ENCODE measurements around the gene NMT1.

Gene NMT1

DNA sequence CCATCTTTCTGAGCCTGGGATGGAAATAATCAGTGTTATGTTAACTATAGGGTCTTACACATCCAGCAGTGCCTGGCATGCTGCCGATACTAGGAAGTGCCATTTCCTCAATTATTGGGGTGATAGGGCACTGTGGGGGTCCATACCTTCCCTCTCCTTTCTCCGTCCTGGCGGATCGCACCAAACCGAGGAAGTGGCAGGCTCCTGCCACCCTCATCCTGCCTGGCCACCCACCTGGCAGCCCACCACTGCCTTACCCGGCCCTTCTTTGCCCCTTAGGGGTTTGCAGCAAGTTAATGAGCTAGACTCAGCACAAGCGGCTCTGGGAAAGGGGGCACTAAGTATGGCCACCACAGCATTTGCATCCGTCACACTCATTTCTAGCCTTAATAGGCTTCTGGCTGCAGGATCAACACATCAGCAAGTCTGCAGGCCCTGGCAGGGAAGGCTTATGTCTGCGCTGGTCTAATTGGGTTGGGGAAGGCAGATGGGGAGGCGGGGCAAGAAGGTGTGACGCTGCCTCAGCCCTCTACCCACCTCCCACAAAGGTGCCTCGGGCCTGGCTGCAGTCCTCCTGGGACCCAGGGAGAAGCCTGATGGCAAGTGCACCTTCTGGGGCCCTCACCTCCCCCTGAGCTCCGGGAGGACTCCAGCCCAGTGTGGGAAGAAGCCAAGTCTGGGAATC, 38.3 kb upstream of the NMT1 start:
- Histone ChIP-seq H3K9me3 (ENCODE audit: control insufficient read depth in 1 of 2, low read length in 2 of 2) (no peaks in the 10 kb centered on the region), H3K4me1 (ENCODE audit: control insufficient read depth in 1 of 2, insufficient read depth in 2 of 2, low read length in 2 of 2) (peaks cover 16 to 42% of the 10 kb centered on the region in 2 donors), H3K4me3 (ENCODE audit: low read depth in 1 of 2, low read length in 2 of 2) (no peak overlapping the region), H3K27me3 (ENCODE audit: low read depth, low read length) (peaks cover 3% of the 10 kb centered on the region), H3K36me3 (ENCODE audit: control insufficient read depth in 1 of 2, insufficient read depth in 2 of 2, low read length in 2 of 2) (peaks cover 0 to 18% of the 10 kb centered on the region in 2 donors), H3K27ac (ENCODE audit: low read length) (no peak overlapping the region)

DNA sequence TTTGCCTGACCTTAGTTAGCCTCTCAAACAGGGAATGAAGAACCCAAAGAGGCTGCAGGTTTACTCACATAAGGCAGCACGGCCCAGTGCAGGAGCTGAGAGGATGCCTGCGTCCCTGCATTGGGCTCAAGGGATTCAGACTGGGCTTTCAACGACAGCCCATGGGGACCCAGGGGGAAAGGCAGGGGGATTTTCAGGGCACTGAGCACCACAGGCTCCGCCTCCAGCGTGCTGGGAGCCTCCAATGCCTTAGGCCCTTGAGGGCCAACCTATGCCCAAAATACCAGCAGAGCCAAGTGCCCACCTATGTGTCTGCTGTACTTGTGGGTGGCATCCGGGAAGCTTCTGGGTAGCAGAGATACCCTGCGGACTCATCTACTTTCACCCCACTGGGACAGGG, 32.0 kb upstream of the NMT1 start:
- H3K27me3 ChIP-seq (ENCODE audit: low read depth, low read length), result no peaks in the 10 kb centered on the region
- H3K9me3 ChIP-seq (ENCODE audit: control insufficient read depth in 1 of 2, low read length in 2 of 2), result no peaks in the 10 kb centered on the region
- no peaks in the 10 kb centered on the region for H3K4me1 ChIP-seq (ENCODE audit: control insufficient read depth in 1 of 2, insufficient read depth in 2 of 2, low read length in 2 of 2)
- H3K27ac ChIP-seq (ENCODE audit: low read length), result no peak overlapping the region
- H3K4me3 ChIP-seq (ENCODE audit: low read depth in 1 of 2, low read length in 2 of 2), result no peak overlapping the region
- peaks cover 12 to 64% of the 10 kb centered on the region in 2 donors for H3K36me3 ChIP-seq (ENCODE audit: control insufficient read depth in 1 of 2, insufficient read depth in 2 of 2, low read length in 2 of 2)

DNA sequence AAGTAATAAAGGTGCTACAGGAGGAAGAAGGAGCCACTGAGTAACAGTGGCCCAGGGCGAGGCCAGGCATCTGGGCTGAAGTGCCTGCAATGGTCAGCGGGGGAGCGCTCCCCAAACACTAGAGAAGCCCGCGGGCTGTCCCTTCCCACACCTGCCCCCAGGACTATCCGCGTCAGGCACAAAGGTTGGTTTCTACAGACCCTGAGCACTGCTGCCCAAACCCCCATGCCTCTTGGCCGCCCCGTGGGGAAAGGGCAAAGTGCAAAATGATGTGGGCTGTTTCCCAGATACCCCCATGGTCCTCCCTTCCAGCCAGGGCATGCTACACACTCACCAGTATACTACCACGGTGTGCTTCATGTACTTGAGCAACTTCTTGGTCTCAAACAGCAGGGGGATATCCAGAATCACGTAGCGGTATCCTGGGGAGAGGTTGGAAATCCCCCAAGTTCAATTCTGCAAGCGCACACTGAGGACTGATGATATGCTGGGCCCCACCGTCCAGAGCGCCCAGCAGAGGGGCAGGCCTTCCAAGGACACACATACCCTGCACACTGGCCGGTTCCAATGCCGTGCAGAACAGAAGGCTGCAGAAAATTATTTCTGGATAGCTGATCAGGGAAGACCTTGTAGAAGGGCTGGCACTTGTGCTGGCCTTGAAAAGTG, 31.2 kb upstream of the NMT1 start:
- Histone ChIP-seq H3K4me1 (ENCODE audit: control insufficient read depth in 1 of 2, insufficient read depth in 2 of 2, low read length in 2 of 2) (no peaks in the 10 kb centered on the region), H3K27me3 (ENCODE audit: low read depth, low read length) (no peaks in the 10 kb centered on the region), H3K9me3 (ENCODE audit: control insufficient read depth in 1 of 2, low read length in 2 of 2) (no peaks in the 10 kb centered on the region), H3K36me3 (ENCODE audit: control insufficient read depth in 1 of 2, insufficient read depth in 2 of 2, low read length in 2 of 2) (peaks cover 15 to 64% of the 10 kb centered on the region in 2 donors), H3K4me3 (ENCODE audit: low read depth in 1 of 2, low read length in 2 of 2) (no peak overlapping the region), H3K27ac (ENCODE audit: low read length) (no peak overlapping the region)

DNA sequence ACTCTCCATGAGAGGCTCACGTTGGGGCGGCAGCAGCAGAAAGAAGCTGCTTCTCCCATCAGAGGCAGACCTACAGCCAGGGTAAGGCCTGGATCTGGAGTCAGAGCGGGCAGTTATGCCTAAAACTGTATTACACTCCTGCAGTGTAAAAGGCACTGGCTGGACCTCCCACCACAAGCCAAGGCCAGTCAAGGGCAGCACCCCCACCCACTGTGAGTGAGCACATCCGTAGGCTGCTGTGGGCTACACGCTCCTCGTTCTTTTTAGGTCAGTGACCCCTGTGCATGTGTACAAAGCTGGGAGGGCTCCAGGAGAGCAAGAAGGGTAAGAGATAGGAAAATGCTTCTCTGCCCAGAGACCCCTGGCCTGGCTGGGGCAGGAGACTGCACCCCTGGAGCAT, 30.4 kb upstream of the NMT1 start:
- Histone ChIP-seq H3K36me3 (ENCODE audit: control insufficient read depth in 1 of 2, insufficient read depth in 2 of 2, low read length in 2 of 2) (peaks cover 15 to 65% of the 10 kb centered on the region in 2 donors), H3K27me3 (ENCODE audit: low read depth, low read length) (no peaks in the 10 kb centered on the region)

DNA sequence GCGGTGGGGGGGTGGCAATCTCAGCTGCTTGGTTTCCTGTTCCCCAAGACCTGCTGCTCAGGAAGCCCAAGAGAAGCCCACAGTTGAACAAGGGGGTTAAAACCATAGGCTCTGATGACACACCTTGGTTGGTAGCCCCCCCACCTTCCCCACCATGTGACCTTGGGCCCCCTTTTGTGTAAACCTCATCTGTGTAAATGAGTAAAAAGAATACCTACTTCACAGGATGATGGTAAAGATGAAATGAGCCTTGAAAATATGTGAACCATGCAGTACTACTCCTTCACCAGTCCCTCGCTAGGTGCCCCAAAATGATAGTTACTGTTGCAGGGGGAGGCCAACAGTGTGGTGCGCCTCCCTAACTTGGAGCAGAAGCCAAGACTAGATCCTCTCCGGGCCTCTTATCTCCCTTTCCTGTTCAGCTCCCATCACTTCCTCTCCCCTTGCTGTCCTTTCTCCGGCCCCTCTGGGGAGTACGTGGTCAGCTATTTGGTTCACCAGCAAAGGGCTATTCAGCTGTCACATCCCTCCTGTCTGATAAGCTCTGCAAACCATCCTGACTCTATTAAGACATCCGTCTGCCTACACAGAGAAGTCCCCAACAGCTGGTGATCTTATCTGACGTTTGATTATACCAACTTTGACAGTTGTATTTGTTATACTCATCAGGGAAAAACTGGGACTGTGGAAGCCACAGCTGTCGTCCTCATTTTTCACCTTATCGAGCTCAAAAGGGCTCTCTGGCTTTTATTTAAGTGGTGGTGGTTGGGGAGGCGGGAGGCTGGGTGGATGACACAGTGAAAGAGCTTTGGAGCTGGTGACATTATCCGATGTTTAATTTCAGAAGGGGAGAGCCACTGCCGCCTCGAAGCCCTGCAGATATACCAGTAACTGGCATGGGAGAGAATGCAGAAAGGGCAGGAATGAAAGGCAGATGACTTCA, 29.6 kb upstream of the NMT1 start:
- no peak overlapping the region for H3K4me3 ChIP-seq (ENCODE audit: low read depth in 1 of 2, low read length in 2 of 2)
- H3K36me3 ChIP-seq (ENCODE audit: control insufficient read depth in 1 of 2, insufficient read depth in 2 of 2, low read length in 2 of 2), result peaks cover 15 to 65% of the 10 kb centered on the region in 2 donors
- H3K4me1 ChIP-seq (ENCODE audit: control insufficient read depth in 1 of 2, insufficient read depth in 2 of 2, low read length in 2 of 2), result no peaks in the 10 kb centered on the region
- H3K27me3 ChIP-seq (ENCODE audit: low read depth, low read length), result no peaks in the 10 kb centered on the region
- no peak overlapping the region for H3K27ac ChIP-seq (ENCODE audit: low read length)
- no peaks in the 10 kb centered on the region for H3K9me3 ChIP-seq (ENCODE audit: control insufficient read depth in 1 of 2, low read length in 2 of 2)

More for the DNA sequence above, 30.4 kb upstream of the NMT1 start:
- H3K4me1 ChIP-seq (ENCODE audit: control insufficient read depth in 1 of 2, insufficient read depth in 2 of 2, low read length in 2 of 2), result no peaks in the 10 kb centered on the region
- no peaks in the 10 kb centered on the region for H3K9me3 ChIP-seq (ENCODE audit: control insufficient read depth in 1 of 2, low read length in 2 of 2)
- no peak overlapping the region for H3K4me3 ChIP-seq (ENCODE audit: low read depth in 1 of 2, low read length in 2 of 2)
- H3K27ac ChIP-seq (ENCODE audit: low read length), result no peak overlapping the region

DNA sequence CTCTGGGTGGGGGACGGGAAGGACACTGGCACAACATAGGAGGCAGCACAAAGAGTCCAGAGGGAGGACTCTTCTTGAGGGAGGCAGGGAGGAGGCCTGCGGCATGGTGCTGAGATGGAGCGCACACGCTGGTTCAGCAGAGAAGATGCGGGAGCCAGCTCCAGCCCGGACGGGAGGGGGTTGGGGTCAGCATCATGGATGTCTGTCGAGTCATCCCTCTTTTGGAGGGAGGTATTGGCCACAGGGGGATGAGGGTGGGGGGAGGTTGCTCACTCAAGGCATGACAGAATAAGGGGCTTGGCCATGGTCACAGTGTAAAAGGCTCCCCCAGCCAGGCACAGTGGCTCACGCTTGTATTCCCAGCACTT, 29.0 kb upstream of the NMT1 start:
- H3K4me1 ChIP-seq (ENCODE audit: control insufficient read depth in 1 of 2, insufficient read depth in 2 of 2, low read length in 2 of 2), result no peaks in the 10 kb centered on the region
- no peaks in the 10 kb centered on the region for H3K27me3 ChIP-seq (ENCODE audit: low read depth, low read length)
- peaks cover 15 to 63% of the 10 kb centered on the region in 2 donors for H3K36me3 ChIP-seq (ENCODE audit: control insufficient read depth in 1 of 2, insufficient read depth in 2 of 2, low read length in 2 of 2)
- H3K9me3 ChIP-seq (ENCODE audit: control insufficient read depth in 1 of 2, low read length in 2 of 2), result no peaks in the 10 kb centered on the region
- H3K27ac ChIP-seq (ENCODE audit: low read length), result no peak overlapping the region
- H3K4me3 ChIP-seq (ENCODE audit: low read depth in 1 of 2, low read length in 2 of 2), result no peak overlapping the region

DNA sequence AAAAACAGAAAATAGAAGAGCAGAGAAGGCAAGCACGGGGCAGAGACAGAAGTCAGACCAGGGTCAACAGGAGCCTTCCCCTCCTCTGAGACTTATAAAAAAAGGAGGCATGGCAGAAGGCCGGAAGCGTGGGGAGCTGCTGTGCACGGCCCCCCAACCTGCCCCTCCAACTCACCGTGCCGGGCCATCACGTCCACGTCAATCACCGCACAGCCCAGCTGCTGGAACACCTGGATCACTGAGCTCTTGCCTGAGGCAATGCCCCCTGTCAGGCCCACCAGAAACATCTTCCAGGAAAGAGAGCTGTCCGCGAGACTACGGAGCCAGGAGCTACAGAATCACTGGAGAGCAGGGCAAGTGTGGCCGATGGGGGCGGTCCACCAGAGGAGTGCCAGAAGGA, 26.5 kb upstream of the NMT1 start:
- Histone ChIP-seq H3K36me3 (ENCODE audit: control insufficient read depth in 1 of 2, insufficient read depth in 2 of 2, low read length in 2 of 2) (peaks cover 15 to 50% of the 10 kb centered on the region in 2 donors), H3K9me3 (ENCODE audit: control insufficient read depth in 1 of 2, low read length in 2 of 2) (no peaks in the 10 kb centered on the region), H3K27ac (ENCODE audit: low read length) (no peak overlapping the region), H3K4me1 (ENCODE audit: control insufficient read depth in 1 of 2, insufficient read depth in 2 of 2, low read length in 2 of 2) (peaks cover 3 to 12% of the 10 kb centered on the region in 2 donors), H3K4me3 (ENCODE audit: low read depth in 1 of 2, low read length in 2 of 2) (no peak overlapping the region), H3K27me3 (ENCODE audit: low read depth, low read length) (no peaks in the 10 kb centered on the region)

DNA sequence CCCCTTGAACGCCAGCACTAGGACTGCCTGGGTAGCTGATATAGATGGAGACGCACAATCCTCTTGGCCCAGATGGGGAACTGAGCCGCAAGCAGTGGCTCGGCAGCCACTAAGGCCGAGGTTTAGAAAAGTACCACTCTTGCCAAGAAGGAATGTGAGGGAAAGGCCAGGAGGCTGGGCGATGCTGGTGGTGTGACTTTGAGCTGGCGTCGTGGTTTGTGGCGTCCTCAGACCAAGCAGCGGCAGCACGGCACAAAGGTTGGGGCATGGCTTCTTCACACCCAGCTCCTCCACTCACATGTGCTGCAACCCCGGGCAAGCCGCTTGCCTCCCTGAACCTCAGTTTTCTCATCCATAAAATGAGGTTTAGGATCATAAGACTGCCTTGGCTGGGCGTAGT, 25.3 kb upstream of the NMT1 start:
- H3K4me1 ChIP-seq (ENCODE audit: control insufficient read depth in 1 of 2, insufficient read depth in 2 of 2, low read length in 2 of 2), result peaks cover 3 to 20% of the 10 kb centered on the region in 2 donors
- H3K4me3 ChIP-seq (ENCODE audit: low read depth in 1 of 2, low read length in 2 of 2), result no peak overlapping the region
- peaks cover 8 to 38% of the 10 kb centered on the region in 2 donors for H3K36me3 ChIP-seq (ENCODE audit: control insufficient read depth in 1 of 2, insufficient read depth in 2 of 2, low read length in 2 of 2)
- H3K27me3 ChIP-seq (ENCODE audit: low read depth, low read length), result no peaks in the 10 kb centered on the region
- no peak overlapping the region for H3K27ac ChIP-seq (ENCODE audit: low read length)
- no peaks in the 10 kb centered on the region for H3K9me3 ChIP-seq (ENCODE audit: control insufficient read depth in 1 of 2, low read length in 2 of 2)

DNA sequence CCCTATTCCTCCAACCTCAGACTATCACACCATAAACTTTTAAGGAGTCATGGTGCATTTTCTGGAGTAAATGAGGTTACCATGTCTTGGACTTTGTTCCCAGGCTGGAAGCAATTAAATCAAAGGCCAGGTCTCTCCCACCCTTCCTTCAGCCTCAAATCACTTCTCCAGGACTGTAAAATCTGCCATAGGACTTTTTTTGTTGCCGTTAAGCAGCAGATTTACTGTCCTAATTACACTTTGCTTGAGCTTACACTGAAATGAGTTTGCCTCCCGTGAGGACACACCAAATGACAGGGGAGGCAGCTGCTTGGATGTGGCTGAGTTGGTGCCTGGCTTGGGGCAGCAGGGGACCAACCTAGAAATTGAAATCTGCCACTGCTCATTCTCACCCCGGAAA, 24.4 kb upstream of the NMT1 start:
- no peak overlapping the region for H3K4me3 ChIP-seq (ENCODE audit: low read depth in 1 of 2, low read length in 2 of 2)
- H3K27me3 ChIP-seq (ENCODE audit: low read depth, low read length), result no peaks in the 10 kb centered on the region
- peaks cover 8 to 30% of the 10 kb centered on the region in 2 donors for H3K36me3 ChIP-seq (ENCODE audit: control insufficient read depth in 1 of 2, insufficient read depth in 2 of 2, low read length in 2 of 2)
- no peaks in the 10 kb centered on the region for H3K9me3 ChIP-seq (ENCODE audit: control insufficient read depth in 1 of 2, low read length in 2 of 2)
- peaks cover 3 to 23% of the 10 kb centered on the region in 2 donors for H3K4me1 ChIP-seq (ENCODE audit: control insufficient read depth in 1 of 2, insufficient read depth in 2 of 2, low read length in 2 of 2)
- H3K27ac ChIP-seq (ENCODE audit: low read length), result no peak overlapping the region

DNA sequence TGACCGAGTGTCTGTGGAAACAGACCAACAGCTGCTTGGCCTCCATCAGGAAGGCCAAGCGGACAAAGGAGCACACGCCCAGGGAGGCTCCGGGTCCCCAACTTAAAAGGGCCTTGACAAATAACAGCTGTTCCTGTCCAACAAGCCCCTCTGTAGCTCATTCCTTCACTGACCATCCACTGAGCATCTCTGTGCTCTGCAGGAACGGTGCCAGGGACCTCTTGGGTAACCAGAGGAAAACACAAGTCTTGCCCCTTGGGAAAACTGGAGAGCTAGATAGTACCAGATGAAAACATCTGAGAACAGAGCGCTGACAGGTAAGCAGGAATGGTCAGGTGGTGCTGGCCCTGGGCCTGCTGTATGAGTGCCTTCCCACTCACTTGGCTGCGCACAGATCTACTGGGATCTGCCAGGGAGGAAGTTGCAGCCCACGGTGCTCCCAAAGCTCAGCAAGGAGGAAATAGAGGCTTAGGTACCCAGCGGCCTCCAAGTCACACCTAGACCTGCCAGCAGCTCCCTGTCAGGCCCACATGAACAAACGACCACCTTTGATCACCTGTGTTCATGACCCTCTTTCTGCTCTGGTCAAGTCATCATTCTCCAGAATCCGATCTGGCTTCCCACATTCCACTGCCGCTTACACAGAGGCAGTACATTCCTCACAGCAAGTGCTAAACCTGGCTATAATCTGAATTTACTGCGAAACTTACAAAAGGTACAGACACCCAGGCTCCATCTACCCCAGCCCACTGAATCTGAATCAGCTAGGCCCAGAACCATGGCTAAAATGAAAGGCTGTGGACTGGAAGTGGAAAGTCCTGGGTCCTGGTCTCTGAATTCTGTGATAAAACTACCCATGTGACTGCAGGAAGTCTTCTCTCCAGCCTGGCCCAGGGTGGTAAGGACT, 22.1 kb upstream of the NMT1 start:
- H3K9me3 ChIP-seq (ENCODE audit: control insufficient read depth in 1 of 2, low read length in 2 of 2), result no peaks in the 10 kb centered on the region
- H3K36me3 ChIP-seq (ENCODE audit: control insufficient read depth in 1 of 2, insufficient read depth in 2 of 2, low read length in 2 of 2), result peaks cover 4 to 9% of the 10 kb centered on the region in 2 donors
- H3K27ac ChIP-seq (ENCODE audit: low read length), result no peak overlapping the region
- H3K4me3 ChIP-seq (ENCODE audit: low read depth in 1 of 2, low read length in 2 of 2), result no peak overlapping the region
- no peaks in the 10 kb centered on the region for H3K27me3 ChIP-seq (ENCODE audit: low read depth, low read length)
- peaks cover 3 to 30% of the 10 kb centered on the region in 2 donors for H3K4me1 ChIP-seq (ENCODE audit: control insufficient read depth in 1 of 2, insufficient read depth in 2 of 2, low read length in 2 of 2)
